NCI-H345 (cell line): Measurements from ENCODE around the gene TF.

Source experiments
- DNase-seq: peaks from one replicate; lab custom pipeline; 2025; lab: John Stamatoyannopoulos, UW

Gene TF

DNA sequence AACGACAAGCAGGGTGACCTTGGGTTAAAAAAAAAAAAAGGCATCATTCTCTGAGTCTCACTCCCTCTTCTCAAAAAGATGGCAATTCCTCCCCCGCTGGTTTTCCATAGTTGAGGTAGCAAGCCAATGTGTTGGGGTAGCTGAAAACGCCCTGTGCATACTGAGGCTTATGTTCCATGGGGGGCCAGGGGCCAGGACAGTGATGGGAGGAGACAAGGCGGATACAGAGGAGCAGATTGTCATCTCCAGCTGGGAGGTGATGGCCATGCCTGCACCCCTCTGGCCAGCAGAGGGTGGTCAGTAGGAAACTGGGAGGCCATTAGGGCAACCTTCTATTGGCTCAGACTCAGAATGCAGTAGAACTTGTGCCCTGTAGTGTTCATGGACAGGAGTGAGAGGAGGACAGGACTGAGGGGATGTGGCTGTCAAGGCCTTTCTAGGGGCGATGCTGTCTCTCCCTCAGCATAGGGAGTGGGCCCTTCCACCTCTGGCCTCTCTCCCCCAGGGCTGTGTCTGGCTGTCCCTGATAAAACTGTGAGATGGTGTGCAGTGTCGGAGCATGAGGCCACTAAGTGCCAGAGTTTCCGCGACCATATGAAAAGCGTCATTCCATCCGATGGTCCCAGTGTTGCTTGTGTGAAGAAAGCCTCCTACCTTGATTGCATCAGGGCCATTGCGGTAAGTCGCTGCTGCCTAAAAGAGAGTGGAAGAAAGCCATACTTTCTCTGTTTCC, 1.9 kb downstream of the TF start:
- no peak for DNase-seq

GRCh38 chr3:133749427-133750258, 3.5 kb downstream of the TF start:
- DNase-seq = no peak

- peak; percentile 4 for DNase-seq
Observed at GRCh38 chr3:133750259-133750656, 4.1 kb downstream of the TF start.

- DNase-seq = no peak
Observed at GRCh38 chr3:133753107-133753778, 7.0 kb downstream of the TF start.

- no peak for DNase-seq
Observed at GRCh38 chr3:133753779-133754164, 7.6 kb downstream of the TF start.

- DNase-seq = no peak
Observed at GRCh38 chr3:133754455-133754854, 8.3 kb downstream of the TF start.

- no peak for DNase-seq
Observed at GRCh38 chr3:133754973-133755828, 9.0 kb downstream of the TF start.

DNA sequence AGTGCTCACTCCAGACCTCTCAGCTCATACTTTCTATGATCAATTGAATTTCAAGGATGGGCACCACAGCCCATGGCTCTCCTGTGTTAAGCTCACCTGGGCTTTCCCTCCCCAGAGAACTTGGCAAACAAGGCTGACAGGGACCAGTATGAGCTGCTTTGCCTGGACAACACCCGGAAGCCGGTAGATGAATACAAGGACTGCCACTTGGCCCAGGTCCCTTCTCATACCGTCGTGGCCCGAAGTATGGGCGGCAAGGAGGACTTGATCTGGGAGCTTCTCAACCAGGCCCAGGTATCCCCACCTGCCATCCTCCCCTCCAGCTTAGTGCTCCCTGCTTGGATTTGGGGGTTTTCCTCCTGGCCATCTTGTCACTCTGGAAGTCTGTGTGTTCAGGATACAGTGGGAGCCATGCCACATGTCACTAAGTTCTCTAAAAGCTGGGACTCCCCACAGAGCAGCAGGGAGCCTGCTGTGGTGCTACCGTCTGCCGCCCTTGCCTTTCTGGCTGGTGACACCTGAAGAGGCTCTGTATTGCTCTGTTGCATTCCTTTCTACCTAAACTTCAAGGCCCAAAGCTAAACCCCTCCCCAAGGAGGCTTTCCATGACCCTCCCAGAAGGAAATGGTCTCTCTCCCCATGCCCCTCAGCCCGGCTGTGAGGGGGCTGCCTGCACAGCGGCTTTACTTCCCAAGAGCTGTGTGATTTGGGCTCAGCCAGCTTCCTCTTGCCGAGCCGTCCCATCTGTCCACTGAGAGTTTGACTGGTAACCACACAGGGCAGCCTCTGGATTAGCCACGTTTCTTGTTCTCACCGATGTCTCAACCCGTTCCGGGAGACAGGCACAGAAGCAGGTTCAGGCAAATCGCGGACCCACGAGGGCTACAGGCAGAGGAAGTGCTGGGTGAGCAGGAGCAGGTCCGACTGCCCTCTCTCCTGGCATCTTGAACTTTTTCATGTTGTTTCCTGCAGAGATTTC, 10.8 kb downstream of the TF start:
- DNase-seq = no peak

DNA sequence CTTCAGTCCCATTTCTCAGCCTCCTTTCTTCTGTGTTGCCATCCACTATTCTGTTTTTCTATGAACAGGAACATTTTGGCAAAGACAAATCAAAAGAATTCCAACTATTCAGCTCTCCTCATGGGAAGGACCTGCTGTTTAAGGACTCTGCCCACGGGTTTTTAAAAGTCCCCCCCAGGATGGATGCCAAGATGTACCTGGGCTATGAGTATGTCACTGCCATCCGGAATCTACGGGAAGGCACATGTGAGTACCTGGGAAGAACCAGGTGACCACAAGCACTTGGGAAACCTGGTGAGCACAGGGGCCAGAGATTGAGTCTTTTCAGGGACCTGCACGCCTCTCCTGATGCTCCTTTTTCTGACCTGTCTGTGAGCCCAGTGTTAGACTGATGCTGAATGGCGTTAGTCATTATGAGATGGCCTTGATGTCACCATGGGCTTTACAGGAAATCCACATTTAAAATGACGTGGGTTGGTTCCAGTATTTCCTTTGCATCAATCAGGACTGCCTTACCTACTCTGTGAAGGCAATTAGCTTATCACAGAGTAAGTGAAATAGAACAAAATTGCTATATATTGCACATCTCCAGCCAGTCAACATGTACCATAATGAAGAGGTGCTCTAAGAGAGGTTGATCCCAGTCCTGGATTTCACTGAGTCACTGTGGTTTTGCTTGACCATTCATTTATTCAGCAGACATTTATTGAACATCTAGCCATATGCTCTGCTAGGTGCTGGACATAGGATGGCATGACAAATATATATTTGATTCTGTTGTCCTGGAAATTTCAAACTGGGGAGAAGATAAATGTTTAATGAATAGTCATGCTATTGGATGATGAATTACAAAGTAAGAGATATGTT, 11.7 kb downstream of the TF start:
- DNase-seq = no peak

DNA sequence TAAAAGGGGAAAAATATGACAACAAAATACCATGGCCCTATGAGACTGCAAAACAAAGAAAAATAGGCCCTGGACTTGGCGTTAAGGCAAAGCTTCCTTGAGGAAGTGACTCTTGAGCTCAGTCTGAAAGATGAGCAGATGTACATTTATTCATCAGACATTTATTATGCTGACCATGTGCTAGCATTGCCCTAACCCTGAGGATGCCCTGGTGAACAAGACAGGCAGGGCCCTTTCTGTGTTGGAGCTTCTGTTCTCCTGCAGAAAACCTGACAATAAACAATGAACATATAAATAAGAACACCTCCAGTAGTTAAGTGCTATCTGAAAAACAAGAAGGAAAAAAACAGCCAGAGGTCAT, 12.4 kb downstream of the TF start:
- DNase-seq = no peak

- no peak for DNase-seq
Observed at GRCh38 chr3:133758964-133759739, 13.0 kb downstream of the TF start.

DNA sequence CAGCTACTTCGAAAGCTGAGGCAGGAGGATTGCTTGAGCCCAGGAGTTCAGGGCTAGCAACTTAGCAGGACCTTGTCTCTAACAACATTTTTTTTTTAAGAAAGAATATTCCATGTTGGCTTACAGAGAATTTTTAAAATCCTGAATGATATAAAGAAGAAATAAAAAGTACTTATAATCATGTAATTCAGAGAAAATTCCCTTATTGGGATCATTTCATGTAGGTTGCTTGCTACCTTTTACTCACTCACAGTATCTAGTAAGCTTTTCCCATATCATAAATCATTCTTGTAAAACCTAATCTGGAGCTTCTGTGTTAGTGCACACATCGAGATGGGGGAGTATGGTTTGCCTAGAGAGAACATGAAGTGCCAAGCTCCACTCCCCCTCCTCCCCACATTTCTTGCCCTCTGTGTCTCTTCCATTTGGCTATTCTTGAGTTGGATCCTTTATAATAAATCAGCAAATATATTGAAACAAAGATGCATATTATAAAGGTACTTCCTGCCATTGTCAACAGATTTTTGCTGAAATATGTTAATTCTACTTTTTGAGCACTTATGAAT, 13.6 kb downstream of the TF start:
- DNase-seq = no peak

- DNase-seq = no peak
Observed at GRCh38 chr3:133760916-133761315, 14.7 kb downstream of the TF start.

DNA sequence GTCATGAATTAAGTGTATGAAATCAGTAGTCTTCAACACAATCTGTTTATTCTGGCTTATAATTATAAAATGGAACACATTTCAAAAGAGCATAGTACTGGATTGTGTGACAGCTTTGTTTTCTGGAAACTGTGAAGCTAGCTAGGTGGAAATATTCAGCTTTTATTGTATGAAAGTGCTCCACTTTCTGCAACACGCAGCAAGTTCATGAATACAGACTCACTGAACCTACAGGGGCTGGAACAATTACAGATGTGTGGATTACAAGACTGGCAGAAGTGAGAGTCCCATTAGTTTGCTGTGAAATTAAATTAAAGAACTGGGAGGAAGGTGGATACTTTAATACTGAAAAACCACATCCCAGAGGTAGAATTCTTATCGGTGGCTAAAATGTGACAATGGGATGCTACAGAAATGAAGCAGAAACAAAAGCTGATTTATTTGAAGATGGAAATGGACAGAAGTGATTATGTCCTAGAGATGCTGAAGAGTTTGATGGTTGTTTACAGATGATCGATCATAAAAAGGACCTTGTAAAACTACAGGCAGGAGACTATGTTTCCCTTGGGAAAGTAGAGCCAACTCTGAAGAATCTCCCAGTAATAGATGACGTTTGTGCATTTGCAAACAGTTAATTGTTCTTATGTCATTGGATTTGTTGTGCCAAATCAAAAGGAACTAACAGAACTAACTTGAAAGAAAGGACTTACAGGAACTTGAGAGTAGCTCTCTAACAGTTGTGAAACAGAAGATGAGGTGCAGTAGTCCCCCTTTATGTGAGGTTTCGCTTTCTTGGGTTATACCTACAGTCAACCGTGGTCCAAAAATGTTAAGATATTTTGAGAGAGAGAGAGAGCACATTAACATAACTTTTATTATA, 15.7 kb downstream of the TF start:
- DNase-seq = no peak

DNA sequence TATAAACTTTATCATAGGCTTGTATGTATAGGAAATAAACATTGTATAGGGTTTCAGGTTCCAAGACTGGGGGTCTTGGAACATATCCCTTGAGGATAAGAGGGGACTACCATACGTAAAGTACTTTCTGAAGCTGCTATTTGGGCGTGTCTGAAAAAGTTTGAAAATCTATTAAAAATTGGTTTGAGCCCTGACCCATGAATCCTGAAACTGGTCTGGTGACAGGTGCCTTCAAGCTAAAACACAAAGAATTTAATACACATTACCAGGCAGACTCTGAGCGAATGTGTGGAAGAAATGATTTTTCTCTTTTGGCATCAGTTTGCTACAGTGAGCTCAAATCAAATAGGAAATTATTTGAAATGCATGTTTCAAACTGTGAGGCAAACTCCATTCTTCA, 16.3 kb downstream of the TF start:
- DNase-seq = no peak

- DNase-seq = no peak
Observed at GRCh38 chr3:133763797-133764683, 17.8 kb downstream of the TF start.

DNA sequence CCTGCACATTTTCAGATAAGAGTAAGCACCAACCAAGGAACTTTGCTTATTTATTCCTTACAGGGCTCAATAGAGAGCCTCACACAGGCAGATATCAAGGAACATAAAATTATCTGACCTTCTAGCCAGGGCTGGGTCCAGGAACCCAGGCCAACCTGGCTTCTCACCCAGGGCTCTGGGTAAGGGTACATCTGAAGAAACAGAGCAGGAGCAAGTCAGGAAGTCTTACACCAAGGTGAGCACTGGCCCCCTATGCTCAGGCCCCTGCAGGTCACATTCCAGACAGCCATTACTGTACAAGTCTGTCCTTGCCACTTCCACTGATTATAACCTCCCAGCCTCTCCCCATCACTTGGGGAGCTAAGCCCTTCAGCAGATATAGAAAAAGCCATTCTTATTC, 19.1 kb downstream of the TF start:
- no peak for DNase-seq
